Measurements from ENCODE around the gene IBA57.
"Not testable (repeated sequence)": the region's sequence is repeated elsewhere in the genome, so short reads cannot be mapped to it uniquely, and the experiment has no call there.

IBA57 gene

DNA sequence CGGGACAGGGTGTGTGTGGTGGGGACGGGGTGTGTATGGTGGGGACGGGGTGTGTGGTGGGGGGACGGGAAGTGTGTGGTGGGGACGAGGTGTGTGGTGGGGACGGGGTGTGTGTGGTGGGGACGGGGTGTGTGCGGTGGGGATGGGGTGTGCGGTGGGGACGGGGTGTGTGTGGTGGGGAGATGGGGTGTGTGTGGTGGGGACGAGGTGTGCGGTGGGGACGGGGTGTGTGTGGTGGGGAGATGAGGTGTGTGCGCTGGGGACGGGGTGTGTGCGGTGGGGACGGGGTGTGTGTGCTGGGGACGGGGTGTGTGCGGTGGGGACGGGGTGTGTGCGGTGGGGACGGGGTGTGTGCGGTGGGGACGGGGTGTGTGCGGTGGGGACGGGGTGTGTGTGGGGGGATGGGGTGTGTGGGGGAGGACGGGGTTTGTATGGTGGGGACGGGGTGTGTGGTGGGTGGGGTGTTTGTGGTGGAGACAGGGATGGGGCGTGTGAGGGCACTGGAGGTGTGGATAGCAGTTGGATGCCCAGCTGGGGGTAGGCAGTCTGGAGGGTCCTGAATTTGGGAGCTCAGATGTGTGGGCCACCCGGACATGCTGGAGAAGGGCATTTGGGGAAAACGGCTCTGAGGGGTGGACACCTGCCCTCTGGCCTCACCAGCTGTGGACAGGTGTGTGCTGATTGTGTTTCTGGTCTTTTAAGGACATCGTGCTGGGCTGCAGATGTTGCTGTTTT is 16.9 kb downstream of the IBA57 start:
- TF ChIP-seq TAF1 (IDR thresholded peaks at IDR 0.05; ENCODE audit: low read depth, low read length) (no peak), POLR2AphosphoS5 (IDR thresholded peaks at IDR 0.05; ENCODE audit: low read depth, low read length) (no peak), POU2F2 (IDR thresholded peaks at IDR 0.05; ENCODE audit: low read depth, low read length) (no peak), PAX5 (IDR thresholded peaks at IDR 0.05; ENCODE audit: insufficient read depth, low read length, severe bottlenecking) (no peak), POLR2A (IDR thresholded peaks at IDR 0.05; ENCODE audit: low read depth, low read length) (no peak), SPI1 (IDR thresholded peaks at IDR 0.05; ENCODE audit: low read depth, low read length) (no peak)
- DNase-seq (ENCODE audit: insufficient read length, low spot score) (no peak), FAIRE-seq (no peak)

GRCh38 chr1:228184152-228184551 is 18.5 kb downstream of the IBA57 start:
- no peak for DNase-seq (ENCODE audit: insufficient read length, low spot score)
- TF ChIP-seq SPI1 (IDR thresholded peaks at IDR 0.05; ENCODE audit: low read depth, low read length) (no peak), TAF1 (IDR thresholded peaks at IDR 0.05; ENCODE audit: low read depth, low read length) (no peak), POLR2AphosphoS5 (IDR thresholded peaks at IDR 0.05; ENCODE audit: low read depth, low read length) (no peak), PAX5 (IDR thresholded peaks at IDR 0.05; ENCODE audit: insufficient read depth, low read length, severe bottlenecking) (no peak), POLR2A (IDR thresholded peaks at IDR 0.05; ENCODE audit: low read depth, low read length) (no peak), POU2F2 (IDR thresholded peaks at IDR 0.05; ENCODE audit: low read depth, low read length) (no peak)
- no peak for FAIRE-seq

- no peak for DNase-seq (ENCODE audit: insufficient read length, low spot score)
- FAIRE-seq = no peak
- TF ChIP-seq POLR2AphosphoS5 (IDR thresholded peaks at IDR 0.05; ENCODE audit: low read depth, low read length) = no peak
- no peak for TF ChIP-seq POU2F2 (IDR thresholded peaks at IDR 0.05; ENCODE audit: low read depth, low read length)
- TF ChIP-seq SPI1 (IDR thresholded peaks at IDR 0.05; ENCODE audit: low read depth, low read length) = no peak
- TF ChIP-seq PAX5 (IDR thresholded peaks at IDR 0.05; ENCODE audit: insufficient read depth, low read length, severe bottlenecking) = no peak
- TF ChIP-seq TAF1 (IDR thresholded peaks at IDR 0.05; ENCODE audit: low read depth, low read length) = no peak
- TF ChIP-seq POLR2A (IDR thresholded peaks at IDR 0.05; ENCODE audit: low read depth, low read length) = no peak
These were observed 20.0 kb downstream of the IBA57 start for GRCh38 chr1:228185641-228185965.

DNA sequence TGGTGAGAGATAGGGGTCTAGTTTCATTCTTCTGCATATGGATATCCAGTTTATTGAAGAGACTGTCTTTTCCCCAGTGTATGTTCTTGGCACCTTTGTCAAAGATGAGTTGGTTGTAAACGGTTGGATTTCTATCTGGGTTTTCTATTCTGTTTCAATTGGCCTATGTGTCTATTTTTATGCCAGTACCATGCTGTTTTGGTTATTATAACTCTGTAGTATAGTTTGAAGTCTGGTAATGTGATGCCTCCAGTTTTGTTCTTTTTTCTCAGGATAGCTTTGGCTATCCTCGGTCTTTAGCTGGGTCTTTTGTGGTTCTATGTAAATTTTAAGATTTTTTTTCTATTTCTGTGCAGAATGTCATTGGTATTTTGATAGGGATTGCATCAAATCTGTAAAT is 22.6 kb downstream of the IBA57 start:
- not testable (repeated sequence) for DNase-seq (ENCODE audit: insufficient read length, low spot score); FAIRE-seq

DNA sequence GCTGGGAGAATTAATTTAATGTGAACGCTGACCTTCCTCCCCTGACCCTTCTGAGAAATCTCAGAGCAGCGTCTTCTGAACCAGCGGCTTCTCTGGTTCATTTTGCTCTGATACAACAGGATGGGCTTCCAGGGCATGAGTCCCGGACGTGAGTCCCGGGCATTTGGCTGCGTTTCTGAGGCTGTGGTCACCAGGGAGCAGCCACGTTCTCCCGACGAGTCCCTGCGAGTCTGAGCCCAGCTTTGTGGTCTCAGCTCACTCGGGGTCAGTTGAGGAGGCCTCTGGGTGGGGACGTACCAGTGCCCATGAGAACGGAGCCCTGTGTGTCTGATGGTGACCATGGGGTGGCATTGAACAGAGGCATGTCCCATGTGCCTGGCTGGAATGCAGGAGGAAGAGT is 24.6 kb downstream of the IBA57 start:
- FAIRE-seq = no peak
- TF ChIP-seq SPI1 (IDR thresholded peaks at IDR 0.05; ENCODE audit: low read depth, low read length) (no peak), POLR2A (IDR thresholded peaks at IDR 0.05; ENCODE audit: low read depth, low read length) (no peak), TAF1 (IDR thresholded peaks at IDR 0.05; ENCODE audit: low read depth, low read length) (no peak), POLR2AphosphoS5 (IDR thresholded peaks at IDR 0.05; ENCODE audit: low read depth, low read length) (no peak), PAX5 (IDR thresholded peaks at IDR 0.05; ENCODE audit: insufficient read depth, low read length, severe bottlenecking) (no peak), POU2F2 (IDR thresholded peaks at IDR 0.05; ENCODE audit: low read depth, low read length) (no peak)
- DNase-seq (ENCODE audit: insufficient read length, low spot score) = no peak

GRCh38 chr1:228190778-228191177 is 25.2 kb downstream of the IBA57 start:
- FAIRE-seq (no peak), DNase-seq (ENCODE audit: insufficient read length, low spot score) (no peak)
- TF ChIP-seq POLR2AphosphoS5 (IDR thresholded peaks at IDR 0.05; ENCODE audit: low read depth, low read length) (no peak), PAX5 (IDR thresholded peaks at IDR 0.05; ENCODE audit: insufficient read depth, low read length, severe bottlenecking) (no peak), TAF1 (IDR thresholded peaks at IDR 0.05; ENCODE audit: low read depth, low read length) (no peak), SPI1 (IDR thresholded peaks at IDR 0.05; ENCODE audit: low read depth, low read length) (no peak), POLR2A (IDR thresholded peaks at IDR 0.05; ENCODE audit: low read depth, low read length) (no peak), POU2F2 (IDR thresholded peaks at IDR 0.05; ENCODE audit: low read depth, low read length) (no peak)

- FAIRE-seq = no peak
These were observed 28.8 kb downstream of the IBA57 start for GRCh38 chr1:228194436-228194835.

DNA sequence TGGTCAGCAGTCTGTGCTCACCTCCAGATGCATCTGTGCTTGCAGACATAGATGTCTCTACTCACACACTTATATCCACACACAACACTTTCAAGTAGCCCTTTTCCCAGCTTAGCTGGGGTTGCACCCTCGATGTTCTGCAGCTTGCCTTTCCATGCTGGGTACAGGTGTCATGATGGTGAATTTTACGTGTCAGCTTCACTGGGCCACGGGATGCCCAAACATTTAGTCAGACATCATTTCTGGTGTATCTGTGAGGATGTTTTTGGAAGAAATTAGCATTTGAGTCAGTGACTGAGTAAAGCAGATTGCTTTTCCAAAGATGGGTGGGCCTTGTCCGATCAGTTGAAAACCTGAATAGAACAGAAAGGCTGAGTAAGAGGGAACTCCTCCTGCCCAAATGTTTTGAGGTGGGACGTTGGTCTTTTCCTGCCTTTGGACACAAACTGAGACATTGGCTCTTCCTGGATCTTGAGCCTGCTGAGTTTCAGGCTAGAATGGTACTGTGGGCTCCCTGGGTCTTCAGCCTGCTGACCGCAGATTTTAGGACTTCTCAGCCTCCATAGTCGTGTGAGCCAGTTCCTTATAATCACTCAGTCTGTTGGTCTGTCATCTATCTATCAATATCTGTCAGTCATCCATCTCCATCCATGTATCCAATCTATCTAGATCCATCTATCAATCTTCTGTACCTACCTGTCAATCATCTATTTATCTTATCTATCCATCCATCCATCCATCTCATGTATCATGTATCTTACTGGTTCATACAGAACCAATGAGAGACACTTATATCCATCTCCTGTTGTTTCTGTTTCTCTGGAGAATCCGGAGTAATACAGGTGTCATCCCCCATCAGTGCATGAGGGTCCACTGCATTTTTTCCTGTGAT is 29.6 kb downstream of the IBA57 start:
- no peak for FAIRE-seq
- DNase-seq (ENCODE audit: insufficient read length, low spot score) = no peak

More at GRCh38 chr1:228194436-228194835, 28.8 kb downstream of the IBA57 start:
- TF ChIP-seq POLR2A (IDR thresholded peaks at IDR 0.05; ENCODE audit: low read depth, low read length) = no peak
- TF ChIP-seq POLR2AphosphoS5 (IDR thresholded peaks at IDR 0.05; ENCODE audit: low read depth, low read length) = no peak
- TF ChIP-seq POU2F2 (IDR thresholded peaks at IDR 0.05; ENCODE audit: low read depth, low read length) = no peak
- no peak for DNase-seq (ENCODE audit: insufficient read length, low spot score)

DNA sequence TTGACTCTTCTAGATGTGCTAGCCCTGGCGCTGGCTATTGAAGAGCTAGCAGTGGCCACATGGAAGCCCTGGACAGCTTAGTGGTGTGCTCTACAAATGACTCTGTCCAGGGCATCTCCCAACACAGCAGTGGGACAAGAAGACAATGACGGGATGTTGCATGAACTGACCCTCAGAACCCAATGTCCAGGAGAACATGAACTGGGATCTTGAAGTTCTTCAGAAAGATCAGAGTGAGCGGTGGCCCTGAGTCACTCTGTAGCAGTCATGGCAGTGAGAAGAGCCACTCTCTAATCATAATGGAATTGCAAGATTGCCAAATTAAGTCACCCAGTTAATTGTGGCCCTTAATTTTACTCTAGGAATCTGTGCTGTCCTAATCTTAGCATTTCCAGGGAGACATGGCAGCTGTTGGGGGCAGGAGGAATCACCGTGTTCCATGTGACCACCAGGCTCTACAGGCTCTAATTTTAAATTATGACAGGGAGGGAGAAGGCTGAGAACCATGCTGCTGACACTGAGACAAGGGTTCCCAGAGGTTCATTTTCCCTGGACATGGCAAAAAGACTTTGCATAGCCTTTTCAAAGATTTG is 32.0 kb downstream of the IBA57 start:
- DNase-seq (ENCODE audit: insufficient read length, low spot score) = no peak
- TF ChIP-seq SPI1 (IDR thresholded peaks at IDR 0.05; ENCODE audit: low read depth, low read length) = no peak
- no peak for TF ChIP-seq POU2F2 (IDR thresholded peaks at IDR 0.05; ENCODE audit: low read depth, low read length)
- no peak for TF ChIP-seq PAX5 (IDR thresholded peaks at IDR 0.05; ENCODE audit: insufficient read depth, low read length, severe bottlenecking)
- no peak for TF ChIP-seq TAF1 (IDR thresholded peaks at IDR 0.05; ENCODE audit: low read depth, low read length)
- no peak for TF ChIP-seq POLR2AphosphoS5 (IDR thresholded peaks at IDR 0.05; ENCODE audit: low read depth, low read length)
- no peak for TF ChIP-seq POLR2A (IDR thresholded peaks at IDR 0.05; ENCODE audit: low read depth, low read length)
- FAIRE-seq = no peak

More for the DNA sequence above, 29.6 kb downstream of the IBA57 start:
- no peak for TF ChIP-seq PAX5 (IDR thresholded peaks at IDR 0.05; ENCODE audit: insufficient read depth, low read length, severe bottlenecking)
- TF ChIP-seq POU2F2 (IDR thresholded peaks at IDR 0.05; ENCODE audit: low read depth, low read length) = no peak
- TF ChIP-seq TAF1 (IDR thresholded peaks at IDR 0.05; ENCODE audit: low read depth, low read length) = no peak
- TF ChIP-seq SPI1 (IDR thresholded peaks at IDR 0.05; ENCODE audit: low read depth, low read length) = no peak
- no peak for TF ChIP-seq POLR2A (IDR thresholded peaks at IDR 0.05; ENCODE audit: low read depth, low read length)
- no peak for TF ChIP-seq POLR2AphosphoS5 (IDR thresholded peaks at IDR 0.05; ENCODE audit: low read depth, low read length)

All from GM12891 (cell line).